Measurements from ENCODE around the gene NR4A2. TPM values are rescaled to one million over a fixed set of nuclear protein-coding genes. Genes with fewer than 3 reads are reported as not detected.

Gene NR4A2
- total and polyA plus RNA-seq, 12 donors = 1.1 to 31.2 (median 5.3) TPM

- 17 to 41% methylated on average over 64 of the region's 64 CpGs for WGBS, 2 donors
- no peaks in the 10 kb centered on the region for H3K9me3 ChIP-seq
- intact Hi-C loops (cut with DNase I) = loop anchor here in 1 of 10 donors (10.0 kb wide), 1 partner anchor 256 kb away; no protein-coding TSS in a partner anchor
- no peak for ATAC-seq
- peaks cover 0 to 31% (median 9%) of the 10 kb centered on the region in 9 donors for H3K4me1 ChIP-seq
- DNase-seq = no peak
- peak overlapping the region in 4 of 10 donors; percentile 6 to 35 (median 20) for H3K4me3 ChIP-seq
- H3K36me3 ChIP-seq = peaks cover 0 to 39% (median 5%) of the 10 kb centered on the region in 9 donors
- no peak overlapping the region for H3K27ac ChIP-seq
- peaks cover 0 to 71% (median 40%) of the 10 kb centered on the region in 7 donors for H3K27me3 ChIP-seq
- TF ChIP-seq CTCF (IDR thresholded peaks at IDR 0.05) = no peak
Observed at GRCh38 chr2:156329031-156329926, 3.2 kb downstream of the NR4A2 start.

GRCh38 chr2:156327835-156328695 lies 4.5 kb downstream of the NR4A2 start:
- Histone ChIP-seq H3K36me3 (peaks cover 0 to 39% (median 5%) of the 10 kb centered on the region in 9 donors), H3K4me3 (no peak overlapping the region), H3K4me1 (peaks cover 0 to 34% (median 9%) of the 10 kb centered on the region in 9 donors), H3K27me3 (peaks cover 5 to 84% (median 52%) of the 10 kb centered on the region in 7 donors), H3K27ac (no peak overlapping the region), H3K9me3 (no peaks in the 10 kb centered on the region)
- TF ChIP-seq CTCF (IDR thresholded peaks at IDR 0.05) = no peak
- ATAC-seq = no peak
- intact Hi-C loops (cut with DNase I) = loop anchor here in 1 of 10 donors (10.0 kb wide), 1 partner anchor 257 kb away; no protein-coding TSS in a partner anchor
- DNase-seq = no peak
- WGBS, 2 donors = 69 to 82% methylated on average over 38 of the region's 38 CpGs

GRCh38 chr2:156326526-156327095 lies 5.9 kb downstream of the NR4A2 start:
- no peaks in the 10 kb centered on the region for H3K9me3 ChIP-seq
- peaks cover 0 to 39% (median 5%) of the 10 kb centered on the region in 9 donors for H3K36me3 ChIP-seq
- intact Hi-C loops (cut with DNase I) = loop anchor here in 1 of 10 donors (10.0 kb wide), 1 partner anchor 258 kb away; no protein-coding TSS in a partner anchor
- H3K27ac ChIP-seq = no peak overlapping the region
- no peak for ATAC-seq
- WGBS, 2 donors = 52 to 77% methylated on average over 12 of the region's 12 CpGs
- H3K27me3 ChIP-seq = peaks cover 5 to 98% (median 66%) of the 10 kb centered on the region in 7 donors
- H3K4me1 ChIP-seq = peaks cover 0 to 36% (median 18%) of the 10 kb centered on the region in 9 donors
- no peak overlapping the region for H3K4me3 ChIP-seq
- DNase-seq = no peak
- TF ChIP-seq CTCF (IDR thresholded peaks at IDR 0.05) = no peak
